Right lobe of liver (tissue), 6 donors: Measurements from ENCODE around the gene COPS4. TPM values are rescaled to one million over a fixed set of nuclear protein-coding genes. Genes with fewer than 3 reads are reported as not detected.

ENCODE experiments used
- ATAC-seq, 4 donors: fragments of 200-7000 bp; cut with Tn5 transposase; one replicate each; pipeline ENCODE4 v1.9.1; 2020; ENCODE audit warnings: mild to moderate bottlenecking in 4 of 4, moderate library complexity in 4 of 4
- DNase-seq, 3 donors: peaks; one replicate each; pipeline ENCODE4 v3.0.0-alpha.2; 2020
- H3K27ac ChIP-seq, 3 donors: fragments of 200-600 bp; one replicate each; pipeline ENCODE4 v1.8.0; 2022
- H3K27me3 ChIP-seq, 2 donors: fragments of 200-600 bp; one replicate each; pipeline ENCODE4 v1.8.0; 2022
- H3K36me3 ChIP-seq, 4 donors: fragments of 200-600 bp; sonication (generic) in 1 of 4; one replicate each; pipeline versions ENCODE4 v1.5.1 to v1.8.0; 2017 to 2022; ENCODE audit warnings: control low read depth in 1 of 4
- H3K4me1 ChIP-seq, 4 donors: fragments of 200-600 bp; sonication (generic) in 1 of 4; one replicate each; pipeline versions ENCODE4 v1.5.1 to v1.8.0; 2017 to 2022; ENCODE audit warnings: control low read depth in 1 of 4
- H3K4me3 ChIP-seq, 3 donors: fragments of 200-600 bp; one replicate each; pipeline ENCODE4 v1.8.0; 2022
- H3K9me3 ChIP-seq, 4 donors: fragments of 200-600 bp; sonication (generic) in 1 of 4; one replicate each; pipeline versions ENCODE4 v1.5.1 to v1.8.0; 2017 to 2022; ENCODE audit warnings: control low read depth in 1 of 4
- CTCF ChIP-seq, 4 donors: fragments of 200-600 bp in 3 of 4; fragments of 450-650 bp in 1 of 4; IDR thresholded peaks; one replicate each; pipeline versions ENCODE4 v1.5.1 to v1.8.0; 2016 to 2022; ENCODE audit warnings: antibody characterized with exemption in 4 of 4, mild to moderate bottlenecking in 2 of 4
- POLR2A ChIP-seq: fragments of 450-650 bp; IDR thresholded peaks from one replicate; pipeline ENCODE4 v1.6.1; 2017; ENCODE audit warnings: antibody characterized with exemption, mild to moderate bottlenecking
- WGBS: methylation state at CpG from one replicate; pipeline ENCODE4 v1.1.6; 2018; ENCODE audit warnings: low coverage, low lambda C conversion rate; ENCODE audit not compliant: insufficient coverage; ENCODE audit errors: missing lambda C conversion rate; 5-methylcytosine and 5-hydroxymethylcytosine counted together
- intact Hi-C, 2 donors: fragments of 100-400 bp; cut with DNase I; formaldehyde crosslinking; loops; one replicate each; pipeline versions ENCODE4 v1.11.2 to v1.14.1; 2022
- total RNA-seq, 6 experiments: library from RNA; depleted of rRNA in 2 of 6; stranded (reverse); fragments of >200 nt in 2 of 6; fragmentation: NEBNext Ultra II Directional in 3 of 6; extraction: Animal tissue kit (Norgen Biotek cat#: 25700) in 3 of 6; gene quantifications; one replicate each; pipeline versions ENCODE4 v1.1.0 to v1.2.4, GENCODE V29; 2016 to 2023
- donor health status: DM: no; HTN: yes; CAD: no.
- donor health status: DM: no; HTN: no; CAD: no.
- donor health status: DM: no; HTN: no; CAD: no.
- donor health status: DM: no; HTN: yes; CAD: no.
- donor health status: DM: no; HTN: yes; CAD: no.

The COPS4 gene
- total RNA-seq, 6 experiments from 2014 or later, result 11.1 to 18.9 (median 14.7) TPM

GRCh38 chr4:83112231-83112630, 77.2 kb downstream of the COPS4 start:
- Histone ChIP-seq H3K27ac (peak overlapping the region; percentile 24 to 62 (median 50)), H3K4me3 (peak overlapping the region in 1 of 3 donors; percentile 17), H3K9me3 (no peaks in the 10 kb centered on the region), H3K27me3 (no peaks in the 10 kb centered on the region), H3K36me3 (no peaks in the 10 kb centered on the region), H3K4me1 (peaks cover 0 to 7% (median 0%) of the 10 kb centered on the region in 4 donors)
- ATAC-seq, result no peak
- TF ChIP-seq CTCF (IDR thresholded peaks at IDR 0.05) (no peak), POLR2A (no peak)
- DNase-seq, result no peak
- intact Hi-C loops, result no loop called here
- 50% methylated on average over 2 of the region's 2 CpGs for WGBS

GRCh38 chr4:83112678-83113428, 77.9 kb downstream of the COPS4 start:
- TF ChIP-seq POLR2A (no peak), CTCF (IDR thresholded peaks at IDR 0.05) (no peak)
- no peaks in the 10 kb centered on the region for H3K9me3 ChIP-seq
- no peak for ATAC-seq
- no peaks in the 10 kb centered on the region for H3K27me3 ChIP-seq
- no peak for DNase-seq
- intact Hi-C loops, result no loop called here
- H3K4me3 ChIP-seq, result peak overlapping the region; percentile 6 to 17 (median 11)
- peak overlapping the region; percentile 24 to 62 (median 50) for H3K27ac ChIP-seq
- WGBS, result 54% methylated on average over 15 of the region's 16 CpGs
- no peaks in the 10 kb centered on the region for H3K36me3 ChIP-seq
- peaks cover 0 to 7% (median 0%) of the 10 kb centered on the region in 4 donors for H3K4me1 ChIP-seq

DNA sequence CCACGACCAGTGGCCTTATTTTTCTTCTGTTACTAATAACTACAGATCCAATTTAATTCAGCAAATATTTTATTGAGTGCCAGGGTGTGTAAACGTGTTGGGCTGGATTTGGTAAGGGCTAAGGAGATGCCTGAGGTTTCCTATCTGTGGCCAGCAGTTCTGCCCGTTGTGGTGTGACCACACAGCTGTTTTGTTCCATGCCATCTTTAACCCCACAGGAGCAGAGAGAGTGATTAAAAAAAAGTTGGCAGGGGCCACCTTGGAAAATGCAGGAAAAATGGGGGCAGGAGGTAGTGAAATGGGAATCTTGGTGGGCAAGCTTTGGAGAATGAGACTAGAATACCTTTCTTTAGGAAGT, 78.4 kb downstream of the COPS4 start:
- intact Hi-C loops, result no loop called here
- peak overlapping the region; percentile 24 to 62 (median 50) for H3K27ac ChIP-seq
- H3K36me3 ChIP-seq, result no peaks in the 10 kb centered on the region
- ATAC-seq (no peak), DNase-seq (no peak)
- TF ChIP-seq POLR2A (no peak), CTCF (IDR thresholded peaks at IDR 0.05) (no peak)
- 39% methylated on average over 3 of the region's 3 CpGs for WGBS
- H3K4me3 ChIP-seq, result peak overlapping the region; percentile 6 to 17 (median 17)
- no peaks in the 10 kb centered on the region for H3K9me3 ChIP-seq
- peaks cover 0 to 7% (median 0%) of the 10 kb centered on the region in 4 donors for H3K4me1 ChIP-seq
- H3K27me3 ChIP-seq, result no peaks in the 10 kb centered on the region

DNA sequence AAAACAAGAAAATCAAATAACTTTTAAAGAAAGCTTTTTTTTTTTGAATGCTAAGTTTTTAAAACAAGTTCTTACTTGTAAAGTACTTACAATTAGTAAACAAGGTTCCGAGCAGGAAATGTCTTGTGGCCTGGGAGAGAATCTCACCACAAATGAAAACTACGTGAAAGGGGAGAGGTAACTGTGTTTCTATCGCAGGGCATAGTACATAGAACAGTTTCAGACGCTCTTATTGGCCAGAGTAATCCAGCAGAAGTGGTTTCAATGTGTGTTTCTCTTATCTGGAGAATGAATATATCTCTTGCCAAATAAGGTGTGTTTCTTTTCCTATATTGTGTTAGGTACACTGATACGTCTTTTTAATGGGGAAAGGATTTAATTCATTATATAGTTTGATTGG, 79.6 kb downstream of the COPS4 start, which contains the start of gene PLAC8:
TSS of gene PLAC8 (minus strand) at position 154 of the 400 bp plus-strand sequence. CDS start 6,808 bp downstream, outside the sequence.
- DNase-seq (no peak), ATAC-seq (peak in 3 of 4 donors; percentile 22 to 48 (median 26))
- Histone ChIP-seq H3K27me3 (no peaks in the 10 kb centered on the region), H3K9me3 (no peaks in the 10 kb centered on the region), H3K27ac (peak within 1 kb of the TSS; percentile 24 to 62 (median 50)), H3K4me3 (peak within 1 kb of the TSS in 2 of 3 donors; percentile 17), H3K36me3 (no peaks in the 10 kb centered on the region), H3K4me1 (peaks cover 0 to 3% (median 0%) of the 10 kb centered on the region in 4 donors)
- intact Hi-C loops, result no loop called here
- peak; percentile 63 for TF ChIP-seq POLR2A
- no peak for TF ChIP-seq CTCF (IDR thresholded peaks at IDR 0.05)
- 42% methylated on average over 5 of the region's 5 CpGs for WGBS
